ENCODE measurements around the gene PSME2.
"Not testable (repeated sequence)": the region's sequence is repeated elsewhere in the genome, so short reads cannot be mapped to it uniquely, and the experiment has no call there.

GRCh38 chr14:24105609-24106239 is 40.7 kb downstream of the PSME2 start:
- TF ChIP-seq POLR2A, POLR2AphosphoS5, EP300 (IDR thresholded peaks at IDR 0.05): not testable (repeated sequence)
- TF ChIP-seq, protein P1, sequence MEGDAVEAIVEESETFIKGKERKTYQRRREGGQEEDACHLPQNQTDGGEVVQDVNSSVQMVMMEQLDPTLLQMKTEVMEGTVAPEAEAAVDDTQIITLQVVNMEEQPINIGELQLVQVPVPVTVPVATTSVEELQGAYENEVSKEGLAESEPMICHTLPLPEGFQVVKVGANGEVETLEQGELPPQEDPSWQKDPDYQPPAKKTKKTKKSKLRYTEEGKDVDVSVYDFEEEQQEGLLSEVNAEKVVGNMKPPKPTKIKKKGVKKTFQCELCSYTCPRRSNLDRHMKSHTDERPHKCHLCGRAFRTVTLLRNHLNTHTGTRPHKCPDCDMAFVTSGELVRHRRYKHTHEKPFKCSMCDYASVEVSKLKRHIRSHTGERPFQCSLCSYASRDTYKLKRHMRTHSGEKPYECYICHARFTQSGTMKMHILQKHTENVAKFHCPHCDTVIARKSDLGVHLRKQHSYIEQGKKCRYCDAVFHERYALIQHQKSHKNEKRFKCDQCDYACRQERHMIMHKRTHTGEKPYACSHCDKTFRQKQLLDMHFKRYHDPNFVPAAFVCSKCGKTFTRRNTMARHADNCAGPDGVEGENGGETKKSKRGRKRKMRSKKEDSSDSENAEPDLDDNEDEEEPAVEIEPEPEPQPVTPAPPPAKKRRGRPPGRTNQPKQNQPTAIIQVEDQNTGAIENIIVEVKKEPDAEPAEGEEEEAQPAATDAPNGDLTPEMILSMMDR (IDR thresholded peaks at IDR 0.05), result not testable (repeated sequence)
